Effector CD8-positive, alpha-beta T cell (primary cell): ENCODE measurements around the gene FRG2B.
"Not testable (repeated sequence)": the region's sequence is repeated elsewhere in the genome, so short reads cannot be mapped to it uniquely, and the experiment has no call there.

Experiments used
- DNase-seq: peaks from one replicate; lab custom pipeline; 2025; lab: John Stamatoyannopoulos, UW
- total RNA-seq, 4 experiments: gene quantifications; one replicate each; lab custom pipeline; 2026; lab: John Stamatoyannopoulos, UW

FRG2B gene
- total RNA-seq = 0 reads per million in 4 experiments

GRCh38 chr10:133626695-133627094 lies at the start of gene FRG2B:
Gene FRG2B, minus strand, starts transcription at chr10:133626795. Its CDS starts 53 bp downstream, at chr10:133626742.
- DNase-seq = not testable (repeated sequence)

GRCh38 chr10:133667446-133667845 lies 40.9 kb upstream of the FRG2B start:
- not testable (repeated sequence) for DNase-seq

- DNase-seq = not testable (repeated sequence)
Observed at GRCh38 chr10:133663544-133664160, 37.1 kb upstream of the FRG2B start.

- DNase-seq = not testable (repeated sequence)
Observed at GRCh38 chr10:133661122-133661521, 34.5 kb upstream of the FRG2B start.

- not testable (repeated sequence) for DNase-seq
Observed at GRCh38 chr10:133660516-133660915, 33.9 kb upstream of the FRG2B start.

- DNase-seq = not testable (repeated sequence)
Observed at GRCh38 chr10:133657276-133657675, 30.7 kb upstream of the FRG2B start.

GRCh38 chr10:133648872-133649455 lies 22.4 kb upstream of the FRG2B start:
- not testable (repeated sequence) for DNase-seq

- DNase-seq = not testable (repeated sequence)
Observed at GRCh38 chr10:133647075-133647748, 20.6 kb upstream of the FRG2B start.

- DNase-seq = not testable (repeated sequence)
Observed at GRCh38 chr10:133637846-133638235, 11.2 kb upstream of the FRG2B start.

GRCh38 chr10:133637202-133637845 lies 10.7 kb upstream of the FRG2B start:
- not testable (repeated sequence) for DNase-seq

- DNase-seq = not testable (repeated sequence)
Observed at GRCh38 chr10:133630723-133631249, 4.2 kb upstream of the FRG2B start.

- not testable (repeated sequence) for DNase-seq
Observed at GRCh38 chr10:133622544-133622943, 4.1 kb downstream of the FRG2B start.

- DNase-seq = no peak
Observed at GRCh38 chr10:133618851-133619250, 7.7 kb downstream of the FRG2B start.

- no peak for DNase-seq
Observed at GRCh38 chr10:133617196-133617595, 9.4 kb downstream of the FRG2B start.

GRCh38 chr10:133616371-133617130 lies 10.0 kb downstream of the FRG2B start:
- DNase-seq = no peak

- DNase-seq = no peak
Observed at GRCh38 chr10:133614830-133615580, 11.6 kb downstream of the FRG2B start.

GRCh38 chr10:133613699-133614098 lies 12.9 kb downstream of the FRG2B start:
- no peak for DNase-seq

- DNase-seq = no peak
Observed at GRCh38 chr10:133611079-133611478, 15.5 kb downstream of the FRG2B start.

GRCh38 chr10:133608855-133609254 lies 17.7 kb downstream of the FRG2B start:
- DNase-seq = no peak

- DNase-seq = not testable (repeated sequence)
Observed at GRCh38 chr10:133603434-133603833, 23.2 kb downstream of the FRG2B start.

- DNase-seq = no peak
Observed at GRCh38 chr10:133600657-133601056, 25.9 kb downstream of the FRG2B start.
